ENCODE data around the gene THAP7.
A peak's percentile ranks its signal among the peaks of the same experiment; 100 is the strongest.

Gene THAP7

GRCh38 chr22:20993304-20994127 lies 8.4 kb downstream of the THAP7 start:
- DNase-seq (ENCODE audit: low spot score): no peak

GRCh38 chr22:20992456-20993303 lies 9.2 kb downstream of the THAP7 start:
- no peak for DNase-seq (ENCODE audit: low spot score)

GRCh38 chr22:20992056-20992442 lies 9.9 kb downstream of the THAP7 start:
- no peak for DNase-seq (ENCODE audit: low spot score)

GRCh38 chr22:20991252-20992055 lies 10.5 kb downstream of the THAP7 start:
- DNase-seq (ENCODE audit: low spot score): no peak

GRCh38 chr22:20990184-20991180 lies 11.4 kb downstream of the THAP7 start:
- no peak for DNase-seq (ENCODE audit: low spot score)

GRCh38 chr22:20989323-20990138 lies 12.4 kb downstream of the THAP7 start:
- DNase-seq (ENCODE audit: low spot score): no peak

GRCh38 chr22:20988573-20989322 lies 13.2 kb downstream of the THAP7 start:
- DNase-seq (ENCODE audit: low spot score): no peak

GRCh38 chr22:20987375-20987774 lies 14.5 kb downstream of the THAP7 start:
- DNase-seq (ENCODE audit: low spot score): no peak

GRCh38 chr22:20986365-20986764 lies 15.6 kb downstream of the THAP7 start:
- no peak for DNase-seq (ENCODE audit: low spot score)

GRCh38 chr22:20985720-20986119 lies 16.2 kb downstream of the THAP7 start:
- DNase-seq (ENCODE audit: low spot score): no peak

- no peak for DNase-seq (ENCODE audit: low spot score)
Measured at GRCh38 chr22:20983081-20983771, 18.7 kb downstream of the THAP7 start.

GRCh38 chr22:20982563-20982882 lies 19.4 kb downstream of the THAP7 start:
- DNase-seq (ENCODE audit: low spot score): no peak

- peak; percentile 81 for DNase-seq (ENCODE audit: low spot score)
Measured at GRCh38 chr22:20981787-20982562, 19.9 kb downstream of the THAP7 start, which contains the start of gene LZTR1. Gene LZTR1 (plus strand): TSS chr22:20982297. CDS start chr22:20982372, 75 bp downstream.

GRCh38 chr22:20980938-20981722 lies 20.8 kb downstream of the THAP7 start:
- no peak for DNase-seq (ENCODE audit: low spot score)

GRCh38 chr22:20980523-20980922 lies 21.4 kb downstream of the THAP7 start:
- DNase-seq (ENCODE audit: low spot score): no peak

GRCh38 chr22:20979940-20980453 lies 21.9 kb downstream of the THAP7 start:
- DNase-seq (ENCODE audit: low spot score): no peak

- DNase-seq (ENCODE audit: low spot score): no peak
Measured at GRCh38 chr22:20979243-20979809, 22.6 kb downstream of the THAP7 start.

All from SW480 (cell line).